ENCODE measurements around the gene LRTM2.

LRTM2 gene

GRCh38 chr12:1847411-1847810 lies 27.0 kb downstream of the LRTM2 start:
- Histone ChIP-seq H3K4me3 (ENCODE audit: low read length) (no peak overlapping the region), H2BK15ac (replicated peaks; ENCODE audit: low read depth) (no peak overlapping the region), H2AK5ac (ENCODE audit: low read length) (no peak overlapping the region), H3K56ac (ENCODE audit: low read length) (no peak overlapping the region), H3K27ac (ENCODE audit: low read depth, low read length) (no peak overlapping the region), H3K9ac (ENCODE audit: low read length) (no peak overlapping the region), H3K18ac (ENCODE audit: low read length) (no peak overlapping the region), H3K79me2 (ENCODE audit: control insufficient read depth, insufficient read depth, low read length) (no peaks in the 10 kb centered on the region), H3K4ac (ENCODE audit: low read depth, low read length) (no peak overlapping the region), H4K8ac (ENCODE audit: low read depth, low read length) (no peak overlapping the region), H2BK5ac (ENCODE audit: low read length) (no peak overlapping the region), H3K4me1 (ENCODE audit: control insufficient read depth, low read depth, low read length) (no peaks in the 10 kb centered on the region), H3K27me3 (ENCODE audit: insufficient read depth, low read length, poor library complexity) (no peaks in the 10 kb centered on the region), H3K23ac (ENCODE audit: low read length) (no peak overlapping the region), H3K36me3 (ENCODE audit: control insufficient read depth, insufficient read depth, low read length) (no peaks in the 10 kb centered on the region), H3K4me2 (ENCODE audit: low read length) (no peak overlapping the region), H3K79me1 (ENCODE audit: low read length) (no peaks in the 10 kb centered on the region), H2BK120ac (ENCODE audit: low read depth, low read length) (no peak overlapping the region), H4K5ac (ENCODE audit: low read length) (no peak overlapping the region)
- WGBS (ENCODE audit: extremely low coverage, insufficient coverage, low lambda C conversion rate), result no CpG with 5 or more reads among the region's 4 CpGs
- no peak for DNase-seq

GRCh38 chr12:1848146-1848545 lies 27.8 kb downstream of the LRTM2 start:
- Histone ChIP-seq H2BK120ac (ENCODE audit: low read depth, low read length) (no peak overlapping the region), H3K27me3 (ENCODE audit: insufficient read depth, low read length, poor library complexity) (no peaks in the 10 kb centered on the region), H4K8ac (ENCODE audit: low read depth, low read length) (no peak overlapping the region), H3K18ac (ENCODE audit: low read length) (no peak overlapping the region), H3K4me1 (ENCODE audit: control insufficient read depth, low read depth, low read length) (no peaks in the 10 kb centered on the region), H4K5ac (ENCODE audit: low read length) (no peak overlapping the region), H3K4me3 (ENCODE audit: low read length) (no peak overlapping the region), H3K79me2 (ENCODE audit: control insufficient read depth, insufficient read depth, low read length) (no peaks in the 10 kb centered on the region), H3K4ac (ENCODE audit: low read depth, low read length) (no peak overlapping the region), H3K9ac (ENCODE audit: low read length) (no peak overlapping the region), H2AK5ac (ENCODE audit: low read length) (no peak overlapping the region), H3K79me1 (ENCODE audit: low read length) (no peaks in the 10 kb centered on the region), H2BK15ac (replicated peaks; ENCODE audit: low read depth) (no peak overlapping the region), H3K4me2 (ENCODE audit: low read length) (no peak overlapping the region), H3K36me3 (ENCODE audit: control insufficient read depth, insufficient read depth, low read length) (no peaks in the 10 kb centered on the region), H3K27ac (ENCODE audit: low read depth, low read length) (no peak overlapping the region), H3K56ac (ENCODE audit: low read length) (no peak overlapping the region), H2BK5ac (ENCODE audit: low read length) (no peak overlapping the region), H3K23ac (ENCODE audit: low read length) (no peak overlapping the region)
- no peak for DNase-seq
- no CpG with 5 or more reads among the region's 10 CpGs for WGBS (ENCODE audit: extremely low coverage, insufficient coverage, low lambda C conversion rate)

GRCh38 chr12:1848745-1849144 lies 28.4 kb downstream of the LRTM2 start:
- H2AK5ac ChIP-seq (ENCODE audit: low read length), result no peak overlapping the region
- no peak overlapping the region for H3K4ac ChIP-seq (ENCODE audit: low read depth, low read length)
- no peaks in the 10 kb centered on the region for H3K79me2 ChIP-seq (ENCODE audit: control insufficient read depth, insufficient read depth, low read length)
- no peak overlapping the region for H2BK5ac ChIP-seq (ENCODE audit: low read length)
- H3K9ac ChIP-seq (ENCODE audit: low read length), result no peak overlapping the region
- no peaks in the 10 kb centered on the region for H3K27me3 ChIP-seq (ENCODE audit: insufficient read depth, low read length, poor library complexity)
- no peak overlapping the region for H3K18ac ChIP-seq (ENCODE audit: low read length)
- H3K23ac ChIP-seq (ENCODE audit: low read length), result no peak overlapping the region
- no peak overlapping the region for H3K27ac ChIP-seq (ENCODE audit: low read depth, low read length)
- H3K4me3 ChIP-seq (ENCODE audit: low read length), result no peak overlapping the region
- no peak overlapping the region for H2BK15ac ChIP-seq (replicated peaks; ENCODE audit: low read depth)
- H4K5ac ChIP-seq (ENCODE audit: low read length), result no peak overlapping the region
- no peak overlapping the region for H2BK120ac ChIP-seq (ENCODE audit: low read depth, low read length)
- H3K36me3 ChIP-seq (ENCODE audit: control insufficient read depth, insufficient read depth, low read length), result no peaks in the 10 kb centered on the region
- no CpG with 5 or more reads among the region's 6 CpGs for WGBS (ENCODE audit: extremely low coverage, insufficient coverage, low lambda C conversion rate)
- H3K79me1 ChIP-seq (ENCODE audit: low read length), result no peaks in the 10 kb centered on the region
- no peak overlapping the region for H3K4me2 ChIP-seq (ENCODE audit: low read length)
- no peak overlapping the region for H4K8ac ChIP-seq (ENCODE audit: low read depth, low read length)
- H3K56ac ChIP-seq (ENCODE audit: low read length), result no peak overlapping the region
- no peaks in the 10 kb centered on the region for H3K4me1 ChIP-seq (ENCODE audit: control insufficient read depth, low read depth, low read length)
- no peak for DNase-seq

GRCh38 chr12:1851151-1851701 lies 30.9 kb downstream of the LRTM2 start:
- no peaks in the 10 kb centered on the region for H3K36me3 ChIP-seq (ENCODE audit: control insufficient read depth, insufficient read depth, low read length)
- no peaks in the 10 kb centered on the region for H3K79me1 ChIP-seq (ENCODE audit: low read length)
- no peak overlapping the region for H3K4ac ChIP-seq (ENCODE audit: low read depth, low read length)
- WGBS (ENCODE audit: extremely low coverage, insufficient coverage, low lambda C conversion rate), result no CpG with 5 or more reads among the region's 7 CpGs
- no peak overlapping the region for H3K56ac ChIP-seq (ENCODE audit: low read length)
- no peak overlapping the region for H2BK5ac ChIP-seq (ENCODE audit: low read length)
- H3K4me1 ChIP-seq (ENCODE audit: control insufficient read depth, low read depth, low read length), result no peaks in the 10 kb centered on the region
- no peak overlapping the region for H3K27ac ChIP-seq (ENCODE audit: low read depth, low read length)
- H3K4me2 ChIP-seq (ENCODE audit: low read length), result no peak overlapping the region
- no peak overlapping the region for H2BK15ac ChIP-seq (replicated peaks; ENCODE audit: low read depth)
- no peak overlapping the region for H3K9ac ChIP-seq (ENCODE audit: low read length)
- H3K4me3 ChIP-seq (ENCODE audit: low read length), result no peak overlapping the region
- H3K18ac ChIP-seq (ENCODE audit: low read length), result no peak overlapping the region
- H3K79me2 ChIP-seq (ENCODE audit: control insufficient read depth, insufficient read depth, low read length), result no peaks in the 10 kb centered on the region
- H4K8ac ChIP-seq (ENCODE audit: low read depth, low read length), result no peak overlapping the region
- H2AK5ac ChIP-seq (ENCODE audit: low read length), result no peak overlapping the region
- no peak overlapping the region for H4K5ac ChIP-seq (ENCODE audit: low read length)
- no peak overlapping the region for H3K23ac ChIP-seq (ENCODE audit: low read length)
- no peak for DNase-seq
- no peak overlapping the region for H2BK120ac ChIP-seq (ENCODE audit: low read depth, low read length)
- no peaks in the 10 kb centered on the region for H3K27me3 ChIP-seq (ENCODE audit: insufficient read depth, low read length, poor library complexity)

GRCh38 chr12:1852076-1852475 lies 31.7 kb downstream of the LRTM2 start:
- no peak overlapping the region for H4K8ac ChIP-seq (ENCODE audit: low read depth, low read length)

GRCh38 chr12:1853716-1854115 lies 33.4 kb downstream of the LRTM2 start:
- Histone ChIP-seq H3K4me2 (ENCODE audit: low read length) (no peak overlapping the region), H3K4me3 (ENCODE audit: low read length) (no peak overlapping the region), H3K56ac (ENCODE audit: low read length) (no peak overlapping the region), H2BK120ac (ENCODE audit: low read depth, low read length) (no peak overlapping the region), H3K79me2 (ENCODE audit: control insufficient read depth, insufficient read depth, low read length) (no peaks in the 10 kb centered on the region), H3K27me3 (ENCODE audit: insufficient read depth, low read length, poor library complexity) (no peaks in the 10 kb centered on the region), H3K27ac (ENCODE audit: low read depth, low read length) (no peak overlapping the region), H3K4ac (ENCODE audit: low read depth, low read length) (no peak overlapping the region), H3K36me3 (ENCODE audit: control insufficient read depth, insufficient read depth, low read length) (no peaks in the 10 kb centered on the region), H4K8ac (ENCODE audit: low read depth, low read length) (no peak overlapping the region), H3K9ac (ENCODE audit: low read length) (no peak overlapping the region), H3K79me1 (ENCODE audit: low read length) (no peaks in the 10 kb centered on the region), H3K23ac (ENCODE audit: low read length) (no peak overlapping the region), H3K18ac (ENCODE audit: low read length) (no peak overlapping the region), H4K5ac (ENCODE audit: low read length) (no peak overlapping the region), H2BK5ac (ENCODE audit: low read length) (no peak overlapping the region), H2AK5ac (ENCODE audit: low read length) (no peak overlapping the region), H3K4me1 (ENCODE audit: control insufficient read depth, low read depth, low read length) (no peaks in the 10 kb centered on the region), H2BK15ac (replicated peaks; ENCODE audit: low read depth) (no peak overlapping the region)
- no peak for DNase-seq
- no CpG with 5 or more reads among the region's 8 CpGs for WGBS (ENCODE audit: extremely low coverage, insufficient coverage, low lambda C conversion rate)

More at GRCh38 chr12:1852076-1852475, 31.7 kb downstream of the LRTM2 start:
- Histone ChIP-seq H3K79me2 (ENCODE audit: control insufficient read depth, insufficient read depth, low read length) (no peaks in the 10 kb centered on the region), H3K9ac (ENCODE audit: low read length) (no peak overlapping the region), H3K4me1 (ENCODE audit: control insufficient read depth, low read depth, low read length) (no peaks in the 10 kb centered on the region), H2BK5ac (ENCODE audit: low read length) (no peak overlapping the region), H3K18ac (ENCODE audit: low read length) (no peak overlapping the region), H2BK120ac (ENCODE audit: low read depth, low read length) (no peak overlapping the region), H2BK15ac (replicated peaks; ENCODE audit: low read depth) (no peak overlapping the region), H3K27me3 (ENCODE audit: insufficient read depth, low read length, poor library complexity) (no peaks in the 10 kb centered on the region), H3K4me3 (ENCODE audit: low read length) (no peak overlapping the region), H3K4me2 (ENCODE audit: low read length) (no peak overlapping the region), H3K56ac (ENCODE audit: low read length) (no peak overlapping the region), H3K36me3 (ENCODE audit: control insufficient read depth, insufficient read depth, low read length) (no peaks in the 10 kb centered on the region), H3K23ac (ENCODE audit: low read length) (no peak overlapping the region), H3K27ac (ENCODE audit: low read depth, low read length) (no peak overlapping the region), H3K79me1 (ENCODE audit: low read length) (no peaks in the 10 kb centered on the region), H2AK5ac (ENCODE audit: low read length) (no peak overlapping the region), H4K5ac (ENCODE audit: low read length) (no peak overlapping the region), H3K4ac (ENCODE audit: low read depth, low read length) (no peak overlapping the region)
- WGBS (ENCODE audit: extremely low coverage, insufficient coverage, low lambda C conversion rate), result no CpG with 5 or more reads among the region's 1 CpG
- no peak for DNase-seq
